Ovary (tissue), 9 donors: ENCODE data around the gene TPK1. TPM values are rescaled to one million over a fixed set of nuclear protein-coding genes. Genes with fewer than 3 reads are reported as not detected.

Experiments used
- DNase-seq, 5 donors: peaks; one replicate each; pipeline ENCODE4 v3.0.0-alpha.2; 2019 to 2020
- H3K27ac ChIP-seq, 2 donors: fragments of 200-600 bp; one replicate each; pipeline versions ENCODE4 v1.5.1 to v1.8.0; 2019 to 2022
- H3K27me3 ChIP-seq: fragments of 200-600 bp; one replicate; pipeline ENCODE4 v1.8.0; 2022
- H3K36me3 ChIP-seq: fragments of 200-600 bp; sonication (generic); one replicate; pipeline ENCODE4 v1.5.1; 2019
- H3K4me1 ChIP-seq: one replicate; pipeline ENCODE4 v1.8.1; 2013; ENCODE audit warnings: mild to moderate bottlenecking, moderate library complexity; ENCODE audit not compliant: insufficient read depth
- H3K4me3 ChIP-seq: fragments of 200-600 bp; sonication (generic); one replicate; pipeline ENCODE4 v1.5.1; 2017
- H3K9me3 ChIP-seq, 2 donors: fragments of 200-600 bp in 1 of 2; sonication (generic) in 1 of 2; one replicate each; pipeline versions ENCODE4 v1.5.1 to v1.8.1; 2013 to 2019; ENCODE audit warnings: mild to moderate bottlenecking in 1 of 2, moderate library complexity in 1 of 2
- CTCF ChIP-seq, 3 donors: fragments of 450-650 bp in 2 of 3; fragments of 200-600 bp in 1 of 3; IDR thresholded peaks; one replicate each; pipeline versions ENCODE4 v1.5.1 to v1.8.0; 2016 to 2022; ENCODE audit warnings: antibody characterized with exemption in 3 of 3, mild to moderate bottlenecking in 1 of 3
- EP300 ChIP-seq: sonication (generic); formaldehyde crosslinking; IDR thresholded peaks from one replicate; pipeline ENCODE4 v1.6.1; 2017; ENCODE audit warnings: antibody characterized with exemption
- POLR2A ChIP-seq: fragments of 450-650 bp; IDR thresholded peaks from one replicate; pipeline ENCODE4 v1.6.1; 2017; ENCODE audit warnings: antibody characterized with exemption, mild to moderate bottlenecking, moderate library complexity
- WGBS, 3 donors: extraction: QIAGEN DNeasy Blood & Tissue Kit in 1 of 3; methylation state at CpG; one replicate each; pipeline versions ENCODE4 v1.1.5 to v1.1.7; 2013 to 2017; 5-methylcytosine and 5-hydroxymethylcytosine counted together
- intact Hi-C, 4 donors: fragments of 100-400 bp; cut with DNase I; formaldehyde crosslinking; loops; one replicate each; pipeline versions ENCODE4 v1.11.0 to v1.15.1; 2022 to 2023
- polyA plus RNA-seq, 2 donors: library from polyadenylated mRNA; stranded (reverse); fragments of 200-250 nt in 1 of 2; fragments of 350-450 nt in 1 of 2; fragmentation: Illumina TruSeq in 1 of 2; extraction: RNeasy Lipid Tissue Mini Kit (QIAGEN cat#74804) in 1 of 2; gene quantifications; one replicate each; pipeline ENCODE4 v1.2.3, GENCODE V29; 2013 to 2014
- total RNA-seq, 7 donors: library from RNA; depleted of rRNA in 2 of 7; stranded (reverse); fragments of >200 nt in 2 of 7; fragmentation: NEBNext Ultra II Directional in 3 of 7; extraction: Animal tissue kit (Norgen Biotek cat#: 25700) in 3 of 7; gene quantifications; one replicate each; pipeline versions ENCODE4 v1.1.0 to v1.2.4, GENCODE V29; 2016 to 2023
- donor health status: DM: no; HTN: no; CAD: no; lungs with moderate emphysema.
- donor health status: DM: no; HTN: no; CAD: no.
- donor health status: Bipolar disorder and iron deficiency.
- donor health status: DM: yes; HTN: yes; CAD: no.
- donor health status: DM: no; HTN: no; CAD: no.
- donor health status: DM: yes; HTN: yes; CAD: no.

Gene TPK1
- total and polyA plus RNA-seq, 9 donors = 3.2 to 13.1 (median 4.6) TPM

DNA sequence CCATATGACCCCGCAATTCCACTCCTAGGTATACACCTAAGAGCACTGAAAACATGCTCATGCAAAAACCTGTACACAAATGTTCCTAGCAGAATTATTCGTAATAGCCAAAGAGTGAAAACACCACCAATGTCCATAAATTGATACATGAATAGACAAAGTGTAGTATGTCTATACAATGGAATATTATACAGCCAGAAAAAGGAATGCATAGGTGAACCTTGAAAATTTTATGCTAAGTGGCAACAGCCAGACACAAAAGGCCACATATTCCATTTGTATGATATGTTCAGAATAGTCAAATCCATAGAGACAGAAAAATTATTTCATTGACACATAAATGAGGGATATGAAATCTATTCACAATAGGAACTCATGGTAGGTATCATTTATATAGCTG lies 351.4 kb downstream of the TPK1 start:
- no peak overlapping the region for H3K4me3 ChIP-seq
- H3K36me3 ChIP-seq = no peaks in the 10 kb centered on the region
- H3K27me3 ChIP-seq = no peaks in the 10 kb centered on the region
- H3K27ac ChIP-seq = no peak overlapping the region
- intact Hi-C loops = no loop called here
- no peak for DNase-seq
- 91 to 96% (median 93%) methylated on average over 2 of the region's 2 CpGs for WGBS, 3 donors
- no peak for TF ChIP-seq EP300
- no peak for TF ChIP-seq CTCF (IDR thresholded peaks at IDR 0.05)
- TF ChIP-seq POLR2A = no peak
- no peaks in the 10 kb centered on the region for H3K4me1 ChIP-seq
- H3K9me3 ChIP-seq = no peaks in the 10 kb centered on the region

DNA sequence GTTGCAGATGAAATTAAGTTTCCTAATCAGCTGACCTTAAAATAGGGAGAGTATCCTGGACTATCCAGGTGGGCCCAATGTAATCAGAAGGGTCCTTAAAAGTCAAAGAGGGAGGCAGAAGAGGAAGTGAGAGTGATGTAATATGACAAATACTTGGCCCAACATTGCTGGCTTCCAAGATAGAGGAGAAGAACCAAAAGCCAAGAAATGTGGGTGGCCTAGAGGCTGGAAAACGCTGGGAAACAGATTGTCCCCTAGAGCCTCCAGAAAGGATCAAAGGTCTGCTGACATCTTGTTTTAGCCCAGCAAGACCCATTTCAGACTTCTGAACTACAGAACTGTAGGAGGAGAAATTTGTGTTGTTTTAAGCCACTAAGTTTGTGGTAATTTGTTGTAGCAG lies 352.7 kb downstream of the TPK1 start:
- no peak overlapping the region for H3K4me3 ChIP-seq
- no peak for TF ChIP-seq EP300
- no peak for TF ChIP-seq POLR2A
- TF ChIP-seq CTCF (IDR thresholded peaks at IDR 0.05) = no peak
- no peaks in the 10 kb centered on the region for H3K4me1 ChIP-seq
- WGBS, 3 donors = 11 to 28% (median 14%) methylated on average over 1 of the region's 1 CpG
- DNase-seq = no peak
- no peaks in the 10 kb centered on the region for H3K27me3 ChIP-seq
- intact Hi-C loops = no loop called here
- H3K27ac ChIP-seq = no peak overlapping the region
- no peaks in the 10 kb centered on the region for H3K9me3 ChIP-seq
- H3K36me3 ChIP-seq = no peaks in the 10 kb centered on the region

- H3K27me3 ChIP-seq = no peaks in the 10 kb centered on the region
- DNase-seq = no peak
- no peak overlapping the region for H3K27ac ChIP-seq
- no peak overlapping the region for H3K4me3 ChIP-seq
- H3K9me3 ChIP-seq = no peaks in the 10 kb centered on the region
- H3K36me3 ChIP-seq = no peaks in the 10 kb centered on the region
- intact Hi-C loops = no loop called here
- WGBS, 3 donors = 55 to 65% (median 63%) methylated on average over 3 of the region's 3 CpGs
- H3K4me1 ChIP-seq = no peaks in the 10 kb centered on the region
- no peak for TF ChIP-seq EP300
- no peak for TF ChIP-seq POLR2A
- TF ChIP-seq CTCF (IDR thresholded peaks at IDR 0.05) = no peak
Measured at GRCh38 chr7:144481833-144482232, 354.0 kb downstream of the TPK1 start.

DNA sequence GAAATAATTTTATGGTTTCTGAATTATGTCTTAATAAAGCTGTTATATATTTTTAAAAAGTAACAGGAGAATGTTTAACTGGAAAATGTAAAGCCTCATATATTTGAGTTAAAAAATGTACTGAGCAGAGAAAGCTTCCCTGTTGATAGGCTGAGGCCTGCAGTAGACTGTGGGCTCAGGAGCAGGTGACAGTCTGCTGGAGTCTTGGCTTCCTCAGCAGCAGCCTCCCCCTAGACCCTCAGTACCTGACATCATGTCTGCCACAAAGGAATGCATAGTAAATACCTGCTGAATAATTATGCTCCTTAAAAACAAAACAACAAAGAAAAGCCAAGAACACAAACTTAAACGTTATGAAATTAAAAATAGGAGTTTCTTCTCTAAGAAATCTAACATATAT lies 358.5 kb downstream of the TPK1 start:
- H3K4me1 ChIP-seq = no peaks in the 10 kb centered on the region
- no peak overlapping the region for H3K27ac ChIP-seq
- H3K4me3 ChIP-seq = no peak overlapping the region
- H3K36me3 ChIP-seq = no peaks in the 10 kb centered on the region
- H3K27me3 ChIP-seq = no peaks in the 10 kb centered on the region
- intact Hi-C loops = no loop called here
- TF ChIP-seq EP300 (no peak), POLR2A (no peak), CTCF (IDR thresholded peaks at IDR 0.05) (no peak)
- no peak for DNase-seq
- WGBS, 3 donors = 15 to 31% (median 21%) methylated on average over 1 of the region's 1 CpG
- H3K9me3 ChIP-seq = no peaks in the 10 kb centered on the region
